Measurements from ENCODE around the gene MPO.
A peak's percentile ranks its signal among the peaks of the same experiment; 100 is the strongest.

The MPO gene

DNA sequence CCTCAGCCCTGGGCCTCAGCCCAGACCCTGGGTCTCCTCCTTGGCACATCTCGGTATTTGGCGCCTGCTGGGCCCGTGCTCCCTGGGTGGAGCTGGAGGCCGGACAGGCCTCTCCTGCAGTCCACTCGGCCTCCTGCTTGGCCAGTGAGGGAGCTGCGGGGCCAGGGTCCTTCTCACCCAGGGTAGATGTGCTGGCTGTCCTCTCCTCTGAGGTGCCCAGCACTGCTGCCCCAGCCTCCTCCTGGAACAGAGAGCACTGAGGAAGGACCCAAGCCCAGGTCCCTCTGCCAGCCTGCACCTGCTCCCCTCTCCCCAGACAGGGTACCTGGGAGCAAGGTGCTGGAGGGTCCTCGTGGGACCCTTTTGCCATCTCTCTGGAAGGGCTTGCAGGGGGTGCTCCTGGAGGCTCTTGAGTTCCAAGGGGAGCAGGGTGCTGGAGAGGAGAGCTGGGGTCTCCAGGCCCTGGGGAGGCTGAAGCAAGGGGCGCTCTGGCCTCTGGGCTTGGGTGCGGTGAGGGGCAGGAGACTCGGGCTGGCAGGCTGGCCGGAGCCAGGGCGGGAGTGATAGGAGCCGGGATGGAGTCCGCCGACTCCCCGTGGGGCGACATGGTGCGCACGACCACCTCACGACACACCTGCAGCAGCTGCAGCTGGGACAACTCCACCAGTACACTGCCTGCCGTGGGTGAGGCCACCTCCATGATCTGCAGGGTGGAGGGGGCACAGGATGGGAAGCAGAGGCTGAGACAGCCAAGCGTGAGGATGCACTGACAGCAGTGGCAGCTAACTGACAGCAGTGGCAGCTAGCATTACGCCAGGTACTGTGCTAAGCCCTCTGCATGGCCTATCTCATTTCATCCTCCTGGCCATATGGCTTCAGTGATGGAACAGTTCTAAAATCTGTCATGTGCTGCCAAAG is 30.0 kb upstream of the MPO start:
- no peak for DNase-seq (ENCODE audit: low read depth)
- Histone ChIP-seq H3K4me3 (ENCODE audit: low read length) (no peak overlapping the region), H3K9me3 (ENCODE audit: control insufficient read depth, low read length) (no peaks in the 10 kb centered on the region), H3K27me3 (replicated peaks; ENCODE audit: control insufficient read depth, insufficient read depth, low read length) (peaks cover 18% of the 10 kb centered on the region), H3K9ac (ENCODE audit: low read length) (no peak overlapping the region), H3K4me1 (ENCODE audit: control insufficient read depth, insufficient read depth, low read length) (no peaks in the 10 kb centered on the region), H3K36me3 (ENCODE audit: control insufficient read depth, insufficient read depth, low read length, severe bottlenecking) (no peaks in the 10 kb centered on the region)

DNA sequence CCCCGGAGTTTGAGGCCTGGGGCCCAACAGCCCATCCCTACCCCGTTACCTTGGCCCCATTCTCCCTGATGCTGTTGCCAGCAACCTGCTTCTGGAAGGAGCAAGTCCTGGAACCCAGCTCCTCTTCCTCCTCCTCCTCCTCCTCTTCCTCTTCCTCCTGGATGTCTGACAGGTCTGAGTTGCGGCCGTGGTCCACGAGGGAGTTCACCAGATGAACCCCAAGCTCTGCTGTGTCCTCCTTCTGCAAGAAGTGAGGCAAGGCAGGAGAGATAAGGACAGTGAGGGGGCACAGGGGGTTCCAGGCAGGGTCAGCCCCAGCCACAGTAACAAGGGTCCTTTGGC is 29.2 kb upstream of the MPO start:
- DNase-seq (ENCODE audit: low read depth): no peak
- Histone ChIP-seq H3K9ac (ENCODE audit: low read length) (no peak overlapping the region), H3K4me3 (ENCODE audit: low read length) (no peak overlapping the region), H3K36me3 (ENCODE audit: control insufficient read depth, insufficient read depth, low read length, severe bottlenecking) (no peaks in the 10 kb centered on the region), H3K27me3 (replicated peaks; ENCODE audit: control insufficient read depth, insufficient read depth, low read length) (peaks cover 19% of the 10 kb centered on the region), H3K4me1 (ENCODE audit: control insufficient read depth, insufficient read depth, low read length) (no peaks in the 10 kb centered on the region), H3K9me3 (ENCODE audit: control insufficient read depth, low read length) (no peaks in the 10 kb centered on the region)

DNA sequence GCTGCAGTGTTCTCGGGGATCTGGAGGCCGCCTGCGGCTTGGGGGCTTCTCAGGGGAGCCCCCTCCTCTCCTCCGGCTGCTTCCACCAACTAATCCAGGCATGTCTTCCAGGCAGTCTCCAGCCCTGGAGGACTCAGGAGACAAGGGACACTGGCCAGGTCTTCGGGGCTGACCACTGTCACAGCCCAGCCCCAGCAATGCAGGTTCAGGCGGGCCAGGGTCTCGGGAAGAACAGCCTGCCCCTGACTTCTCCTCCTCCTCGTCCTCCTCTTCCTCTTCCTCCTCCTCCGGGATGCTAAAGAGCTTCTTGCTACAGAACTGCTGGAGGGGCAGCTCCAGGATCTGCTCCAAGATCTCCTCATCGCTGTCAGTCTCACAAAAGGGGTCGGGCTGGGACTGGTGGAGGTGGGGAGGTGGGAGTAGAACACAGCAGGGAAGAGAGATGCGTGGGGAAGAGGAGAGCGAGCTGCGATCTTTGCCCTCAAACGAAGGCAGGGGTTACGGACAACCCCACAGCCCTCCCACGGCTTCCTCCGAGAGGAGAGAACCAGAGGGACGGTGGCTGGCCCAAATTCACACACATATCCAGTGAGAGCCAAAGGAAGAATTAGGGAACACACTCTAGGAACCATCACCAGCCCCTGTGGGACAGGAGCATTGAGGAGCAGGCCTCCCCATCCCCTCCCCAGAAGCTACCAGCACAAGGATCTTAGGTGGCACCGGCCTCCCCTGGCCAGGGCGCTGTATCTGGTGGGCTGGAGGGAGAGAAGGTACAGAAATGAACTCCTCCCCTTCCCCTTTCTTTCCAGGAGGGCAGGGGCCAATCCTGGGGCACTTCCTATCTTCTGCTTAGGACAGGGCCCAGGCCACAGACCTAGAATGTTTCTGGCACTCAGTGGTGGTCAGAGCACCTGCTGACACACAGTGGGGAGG is 28.5 kb upstream of the MPO start:
- Histone ChIP-seq H3K9me3 (ENCODE audit: control insufficient read depth, low read length) (no peaks in the 10 kb centered on the region), H3K36me3 (ENCODE audit: control insufficient read depth, insufficient read depth, low read length, severe bottlenecking) (no peaks in the 10 kb centered on the region), H3K27me3 (replicated peaks; ENCODE audit: control insufficient read depth, insufficient read depth, low read length) (peaks cover 20% of the 10 kb centered on the region), H3K4me3 (ENCODE audit: low read length) (no peak overlapping the region), H3K9ac (ENCODE audit: low read length) (no peak overlapping the region), H3K4me1 (ENCODE audit: control insufficient read depth, insufficient read depth, low read length) (no peaks in the 10 kb centered on the region)
- no peak for DNase-seq (ENCODE audit: low read depth)

DNA sequence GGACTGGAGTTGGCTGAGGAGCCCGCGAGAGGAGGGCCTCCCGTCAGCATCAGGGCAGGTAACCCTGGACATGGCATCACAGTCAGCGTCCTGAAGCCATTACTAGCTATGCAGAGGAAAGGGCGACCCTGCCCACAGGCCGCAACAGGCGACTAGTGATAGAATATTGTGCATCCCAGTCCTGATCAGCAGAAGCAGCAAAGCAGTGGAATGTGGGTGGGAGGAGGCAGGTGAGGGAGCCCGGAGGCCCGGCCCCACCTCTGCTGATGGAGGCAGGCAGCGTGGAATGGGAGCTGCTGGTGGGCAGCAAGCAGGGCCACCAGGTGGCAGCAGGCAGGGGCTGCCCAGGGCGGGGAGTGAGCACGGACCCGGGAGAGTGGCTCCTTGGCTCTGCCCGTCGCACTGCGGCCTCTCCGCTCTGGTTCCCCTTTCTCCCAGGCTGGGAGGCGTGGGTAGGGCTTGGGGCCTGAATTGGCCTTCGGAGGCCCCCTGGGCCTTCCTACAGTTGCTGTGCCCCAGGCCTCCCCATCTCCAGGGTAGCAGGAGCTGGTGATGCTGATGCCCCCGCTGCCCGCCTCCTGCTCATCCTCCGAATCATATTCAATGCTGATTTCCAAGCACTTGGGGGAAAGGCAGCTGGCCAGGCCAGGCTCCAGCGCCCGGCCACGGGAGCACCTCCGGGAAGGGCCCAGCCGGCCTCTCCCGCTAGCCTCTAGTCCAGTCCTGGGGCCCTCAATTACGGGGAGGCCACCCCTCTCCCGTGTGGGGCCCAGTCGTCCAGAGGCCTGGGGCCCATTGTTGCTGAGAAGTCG is 27.6 kb upstream of the MPO start:
- H3K9ac ChIP-seq (ENCODE audit: low read length): no peak overlapping the region
- no peak overlapping the region for H3K4me3 ChIP-seq (ENCODE audit: low read length)
- no peaks in the 10 kb centered on the region for H3K36me3 ChIP-seq (ENCODE audit: control insufficient read depth, insufficient read depth, low read length, severe bottlenecking)
- H3K9me3 ChIP-seq (ENCODE audit: control insufficient read depth, low read length): no peaks in the 10 kb centered on the region
- H3K27me3 ChIP-seq (replicated peaks; ENCODE audit: control insufficient read depth, insufficient read depth, low read length): peaks cover 28% of the 10 kb centered on the region
- no peak for DNase-seq (ENCODE audit: low read depth)
- no peaks in the 10 kb centered on the region for H3K4me1 ChIP-seq (ENCODE audit: control insufficient read depth, insufficient read depth, low read length)

DNA sequence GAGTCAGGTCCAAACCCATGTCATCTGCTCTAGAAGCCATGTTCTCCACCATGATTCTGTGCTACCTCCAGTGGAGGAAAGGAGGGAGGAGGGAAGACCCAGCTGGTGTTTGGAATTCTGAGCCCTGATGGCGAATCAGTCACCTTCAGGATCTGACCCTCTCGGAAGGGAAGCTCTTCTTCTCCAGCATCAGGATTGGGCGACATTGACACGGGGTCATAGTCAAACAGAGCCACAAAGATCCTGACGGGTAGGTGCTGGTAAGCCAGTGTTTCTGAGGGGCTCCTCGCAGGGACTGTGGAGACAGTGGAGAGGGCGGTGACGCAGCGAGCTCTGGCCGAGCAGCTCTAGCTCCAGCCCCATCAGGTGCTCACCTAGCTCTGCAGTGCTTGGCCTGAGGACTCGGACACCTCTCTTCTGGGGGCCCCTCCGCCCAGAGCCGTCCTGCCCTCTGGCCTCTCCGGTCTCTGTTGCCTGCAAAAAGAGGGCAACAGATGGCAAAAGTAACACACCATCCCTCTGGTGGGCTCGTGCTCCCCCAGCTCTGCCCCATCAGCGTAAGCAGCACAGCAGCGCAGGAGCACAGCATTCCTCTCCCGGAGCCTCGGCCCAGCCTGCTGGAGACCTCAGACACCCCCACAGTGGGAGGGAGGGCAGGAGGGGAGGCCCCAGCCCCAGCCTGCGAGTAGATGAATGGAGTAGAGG is 26.9 kb upstream of the MPO start:
- no peaks in the 10 kb centered on the region for H3K9me3 ChIP-seq (ENCODE audit: control insufficient read depth, low read length)
- H3K36me3 ChIP-seq (ENCODE audit: control insufficient read depth, insufficient read depth, low read length, severe bottlenecking): no peaks in the 10 kb centered on the region
- H3K9ac ChIP-seq (ENCODE audit: low read length): no peak overlapping the region
- no peaks in the 10 kb centered on the region for H3K4me1 ChIP-seq (ENCODE audit: control insufficient read depth, insufficient read depth, low read length)
- no peak overlapping the region for H3K4me3 ChIP-seq (ENCODE audit: low read length)
- DNase-seq (ENCODE audit: low read depth): no peak
- peaks cover 36% of the 10 kb centered on the region for H3K27me3 ChIP-seq (replicated peaks; ENCODE audit: control insufficient read depth, insufficient read depth, low read length)

DNA sequence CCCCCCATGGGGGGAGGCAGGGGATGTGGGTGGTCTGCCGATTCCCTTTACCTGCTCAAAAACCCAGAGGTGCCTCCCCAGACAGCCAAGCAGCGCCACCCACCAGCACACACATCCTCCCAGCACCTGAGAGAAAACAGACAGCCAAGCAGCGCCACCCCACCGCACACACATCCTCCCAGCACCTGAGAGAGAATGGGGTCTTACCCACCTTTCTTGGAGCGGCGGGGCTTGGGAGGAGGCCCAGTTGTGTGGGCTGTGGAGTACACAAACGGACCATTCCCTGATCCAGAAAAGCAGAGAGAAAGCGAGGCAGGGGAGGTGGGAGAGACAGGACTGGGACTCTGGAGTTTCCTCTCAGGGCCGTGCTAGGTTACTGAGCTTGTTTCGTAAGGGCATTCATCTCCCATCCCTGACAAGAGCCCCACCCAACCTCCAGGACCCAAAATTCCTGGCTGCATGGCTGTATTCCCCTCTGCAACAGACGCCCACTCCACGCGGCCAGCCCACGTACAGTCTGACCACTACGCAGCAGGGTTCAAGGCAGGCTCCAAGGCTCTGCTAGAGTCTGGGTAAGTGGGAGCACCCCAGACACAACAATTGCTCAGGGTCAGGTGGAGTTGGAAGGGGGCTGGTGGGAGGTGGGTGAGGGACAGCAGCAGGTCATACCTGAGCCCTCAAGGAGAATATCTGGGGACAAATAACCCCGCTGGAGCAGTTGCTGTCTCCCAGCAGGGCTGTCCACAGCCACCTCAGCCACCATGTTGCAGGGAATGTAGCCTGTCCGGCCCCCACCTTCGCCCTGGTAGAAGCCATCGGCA is 25.6 kb upstream of the MPO start:
- peaks cover 48% of the 10 kb centered on the region for H3K27me3 ChIP-seq (replicated peaks; ENCODE audit: control insufficient read depth, insufficient read depth, low read length)
- DNase-seq (ENCODE audit: low read depth): no peak

DNA sequence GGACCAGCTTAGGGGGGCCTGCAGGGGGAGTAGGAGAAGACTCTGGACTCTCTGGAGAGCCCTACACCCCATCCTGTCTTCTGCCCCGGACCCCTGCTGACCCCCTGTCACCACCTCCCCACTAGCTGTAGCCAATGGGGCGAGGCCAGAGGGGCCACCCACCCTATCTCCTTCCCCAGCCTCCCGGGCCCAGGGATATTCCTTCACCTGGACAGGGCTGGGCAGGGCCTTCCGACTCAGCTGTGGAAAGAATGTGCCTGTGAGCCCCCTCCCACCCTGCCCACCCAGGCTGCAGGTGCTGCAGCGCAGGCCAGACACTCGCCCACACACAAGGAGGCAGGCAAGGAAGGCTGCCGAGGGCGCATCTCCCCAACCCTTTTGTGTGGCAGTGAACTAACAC is 24.9 kb upstream of the MPO start:
- DNase-seq (ENCODE audit: low read depth): no peak

More for the DNA sequence above, 25.6 kb upstream of the MPO start:
- Histone ChIP-seq H3K4me3 (ENCODE audit: low read length) (no peak overlapping the region), H3K9ac (ENCODE audit: low read length) (no peak overlapping the region), H3K9me3 (ENCODE audit: control insufficient read depth, low read length) (no peaks in the 10 kb centered on the region), H3K36me3 (ENCODE audit: control insufficient read depth, insufficient read depth, low read length, severe bottlenecking) (no peaks in the 10 kb centered on the region), H3K4me1 (ENCODE audit: control insufficient read depth, insufficient read depth, low read length) (no peaks in the 10 kb centered on the region)

DNA sequence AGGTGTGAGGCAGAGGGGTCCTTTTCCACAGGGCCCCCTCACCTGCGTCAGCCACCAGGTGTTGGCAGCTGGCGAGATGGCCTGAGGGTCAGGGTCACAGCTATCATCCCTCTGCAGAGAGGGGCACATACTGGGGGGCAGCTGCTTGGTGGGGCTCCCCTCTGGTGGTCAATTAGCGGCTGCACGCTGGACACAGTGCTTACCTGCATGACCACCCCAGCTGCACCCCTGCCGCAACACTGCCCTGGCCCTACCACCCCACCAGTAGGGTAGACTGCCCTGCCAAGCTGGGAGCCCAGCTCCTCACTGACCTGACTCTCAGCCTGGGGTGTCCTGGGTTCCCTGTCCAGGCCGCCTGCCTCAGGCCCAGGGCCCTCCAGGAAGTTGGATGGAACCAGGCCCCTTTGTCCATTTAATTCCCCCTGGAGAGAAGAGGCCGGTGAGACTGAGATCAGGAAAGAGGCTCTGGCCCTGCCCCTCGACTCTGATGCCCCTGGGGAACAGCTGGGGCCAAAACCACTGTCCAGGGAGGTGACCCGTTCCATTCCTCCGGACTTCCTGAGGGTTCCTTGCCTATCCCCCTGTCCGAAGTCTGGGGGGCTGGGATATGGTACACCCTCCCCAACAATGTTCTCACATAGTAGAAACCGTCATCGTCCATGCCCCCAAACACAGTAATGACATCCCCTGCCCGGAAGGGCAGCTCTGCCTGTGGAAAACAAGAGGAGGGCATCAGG is 24.2 kb upstream of the MPO start:
- Histone ChIP-seq H3K4me3 (ENCODE audit: low read length) (no peak overlapping the region), H3K4me1 (ENCODE audit: control insufficient read depth, insufficient read depth, low read length) (no peaks in the 10 kb centered on the region), H3K27me3 (replicated peaks; ENCODE audit: control insufficient read depth, insufficient read depth, low read length) (peaks cover 63% of the 10 kb centered on the region), H3K36me3 (ENCODE audit: control insufficient read depth, insufficient read depth, low read length, severe bottlenecking) (no peaks in the 10 kb centered on the region), H3K9ac (ENCODE audit: low read length) (no peak overlapping the region), H3K9me3 (ENCODE audit: control insufficient read depth, low read length) (no peaks in the 10 kb centered on the region)
- DNase-seq (ENCODE audit: low read depth): no peak

More for the DNA sequence above, 24.9 kb upstream of the MPO start:
- no peaks in the 10 kb centered on the region for H3K4me1 ChIP-seq (ENCODE audit: control insufficient read depth, insufficient read depth, low read length)
- H3K9me3 ChIP-seq (ENCODE audit: control insufficient read depth, low read length): no peaks in the 10 kb centered on the region
- no peak overlapping the region for H3K9ac ChIP-seq (ENCODE audit: low read length)
- H3K4me3 ChIP-seq (ENCODE audit: low read length): no peak overlapping the region
- no peaks in the 10 kb centered on the region for H3K36me3 ChIP-seq (ENCODE audit: control insufficient read depth, insufficient read depth, low read length, severe bottlenecking)
- peaks cover 55% of the 10 kb centered on the region for H3K27me3 ChIP-seq (replicated peaks; ENCODE audit: control insufficient read depth, insufficient read depth, low read length)

DNA sequence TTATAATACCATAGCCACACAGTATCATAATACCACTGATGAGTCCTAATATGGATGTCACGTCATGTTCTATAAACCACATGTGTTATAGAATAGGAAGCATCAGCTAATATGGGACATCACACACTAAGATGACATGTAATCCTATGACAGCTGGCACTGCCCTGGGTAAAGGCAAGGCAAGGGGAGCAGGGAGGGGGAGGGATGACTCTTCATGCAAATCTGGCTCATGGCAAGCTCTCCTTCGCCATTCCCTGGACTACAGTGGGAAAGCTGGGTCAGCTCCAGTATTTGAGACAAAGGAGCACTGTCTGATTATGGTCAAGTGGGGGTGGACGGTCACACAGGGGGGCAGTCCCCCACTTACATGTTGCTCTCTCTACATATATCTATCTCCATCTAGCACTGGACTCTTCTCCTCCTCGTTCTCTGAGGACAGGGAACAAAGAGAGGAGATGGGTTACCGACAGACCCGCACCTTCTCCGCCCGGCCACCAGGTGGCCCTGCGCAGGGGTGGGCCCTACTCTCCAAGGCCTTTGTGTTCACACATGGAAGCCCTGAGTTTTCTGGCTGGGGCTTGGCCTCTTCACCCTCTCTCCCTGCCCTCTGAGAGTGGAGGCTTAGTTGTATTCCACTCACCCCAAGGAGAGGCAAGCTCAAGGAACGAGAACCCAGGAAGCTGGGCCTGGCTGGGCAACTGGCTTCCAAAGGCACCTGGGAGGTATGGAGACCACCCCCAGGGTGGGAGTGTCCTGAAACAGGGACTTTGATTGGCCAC is 23.4 kb upstream of the MPO start:
- peaks cover 68% of the 10 kb centered on the region for H3K27me3 ChIP-seq (replicated peaks; ENCODE audit: control insufficient read depth, insufficient read depth, low read length)
- H3K9ac ChIP-seq (ENCODE audit: low read length): no peak overlapping the region
- DNase-seq (ENCODE audit: low read depth): peak; percentile 9
- no peaks in the 10 kb centered on the region for H3K36me3 ChIP-seq (ENCODE audit: control insufficient read depth, insufficient read depth, low read length, severe bottlenecking)
- H3K4me1 ChIP-seq (ENCODE audit: control insufficient read depth, insufficient read depth, low read length): no peaks in the 10 kb centered on the region
- no peaks in the 10 kb centered on the region for H3K9me3 ChIP-seq (ENCODE audit: control insufficient read depth, low read length)
- no peak overlapping the region for H3K4me3 ChIP-seq (ENCODE audit: low read length)

Measured in adipocyte (in vitro differentiated cells).